GF-D8 (cell line): Measurements from ENCODE around the gene SYNGAP1.
A peak's percentile ranks its signal among the peaks of the same experiment; 100 is the strongest.
"Not testable (repeated sequence)": the region's sequence is repeated elsewhere in the genome, so short reads cannot be mapped to it uniquely, and the experiment has no call there.

ENCODE experiments used
- DNase-seq: peaks from one replicate; lab custom pipeline; 2025; lab: John Stamatoyannopoulos, UW

SYNGAP1 gene

GRCh38 chr6:33419580-33420490 lies at the start of gene SYNGAP1:
TSS of gene SYNGAP1 (plus strand) at chr6:33420065. CDS start at chr6:33420265, 200 bp downstream.
- no peak for DNase-seq

GRCh38 chr6:33371901-33372300 lies 48.0 kb upstream of the SYNGAP1 start:
- not testable (repeated sequence) for DNase-seq

- DNase-seq: no peak
Measured at GRCh38 chr6:33372526-33373123, 47.2 kb upstream of the SYNGAP1 start.

- no peak for DNase-seq
Measured at GRCh38 chr6:33373960-33374910, 45.6 kb upstream of the SYNGAP1 start.

GRCh38 chr6:33375143-33375671 lies 44.7 kb upstream of the SYNGAP1 start:
- peak; percentile 52 for DNase-seq

- DNase-seq: no peak
Measured at GRCh38 chr6:33377171-33377570, 42.7 kb upstream of the SYNGAP1 start.

- DNase-seq: not testable (repeated sequence)
Measured at GRCh38 chr6:33379184-33379583, 40.7 kb upstream of the SYNGAP1 start.

- no peak for DNase-seq
Measured at GRCh38 chr6:33380272-33380981, 39.4 kb upstream of the SYNGAP1 start.

GRCh38 chr6:33383427-33384185 lies 36.3 kb upstream of the SYNGAP1 start:
- no peak for DNase-seq

GRCh38 chr6:33384581-33385020 lies 35.3 kb upstream of the SYNGAP1 start:
- DNase-seq: no peak

- DNase-seq: no peak
Measured at GRCh38 chr6:33390173-33390572, 29.7 kb upstream of the SYNGAP1 start.

- DNase-seq: no peak
Measured at GRCh38 chr6:33390767-33391277, 29.0 kb upstream of the SYNGAP1 start.

GRCh38 chr6:33391278-33391921 lies 28.5 kb upstream of the SYNGAP1 start, which contains the start of gene KIFC1:
TSS of gene KIFC1 (plus strand) at chr6:33391823. CDS start at chr6:33391986, 163 bp downstream.
- peak; percentile 99 for DNase-seq

- DNase-seq: peak; percentile 7
Measured at GRCh38 chr6:33391922-33392594, 27.8 kb upstream of the SYNGAP1 start.

GRCh38 chr6:33392595-33392948 lies 27.3 kb upstream of the SYNGAP1 start:
- no peak for DNase-seq

- DNase-seq: no peak
Measured at GRCh38 chr6:33392979-33393378, 26.9 kb upstream of the SYNGAP1 start.

- no peak for DNase-seq
Measured at GRCh38 chr6:33397541-33397940, 22.3 kb upstream of the SYNGAP1 start.

GRCh38 chr6:33398601-33399000 lies 21.3 kb upstream of the SYNGAP1 start:
- not testable (repeated sequence) for DNase-seq

GRCh38 chr6:33399881-33400280 lies 20.0 kb upstream of the SYNGAP1 start:
- not testable (repeated sequence) for DNase-seq
